Measurements from ENCODE around the gene TMEM97. TPM values are rescaled to one million over a fixed set of nuclear protein-coding genes. Genes with fewer than 3 reads are reported as not detected.

TMEM97 gene
- total and polyA plus RNA-seq, 2 experiments from 2014 or later = 15.9 to 16.3 TPM

GRCh38 chr17:28326114-28326513 is 7.1 kb downstream of the TMEM97 start:
- Histone ChIP-seq H3K9me2 (ENCODE audit: insufficient read depth) (no peaks in the 10 kb centered on the region), H4K20me1 (ENCODE audit: insufficient read depth) (no peaks in the 10 kb centered on the region), H3K4me2 (ENCODE audit: unreplicated experiment) (no peak overlapping the region), H2AFZ (no peak overlapping the region), H3K27me3 (replicated peaks; ENCODE audit: insufficient read depth) (no peaks in the 10 kb centered on the region), H3K4me1 (ENCODE audit: insufficient read depth) (no peaks in the 10 kb centered on the region), H3K79me2 (ENCODE audit: insufficient read depth) (peaks cover 16% of the 10 kb centered on the region), H3K9me3 (ENCODE audit: low read depth) (no peaks in the 10 kb centered on the region), H3K9ac (no peak overlapping the region), H3K27ac (no peak overlapping the region), H3F3A (ENCODE audit: insufficient read depth) (peaks cover 14% of the 10 kb centered on the region; the same call in 1 of the 2 replicates), H3K4me3 (no peak overlapping the region), H3K36me3 (ENCODE audit: low read depth) (peaks cover 11% of the 10 kb centered on the region; the same call in 1 of the 2 replicates)
- in situ Hi-C loops (cut with MboI) = no loop called here
- WGBS, 2 experiments (ENCODE audit: low coverage in 1 of 2, low lambda C conversion rate in 2 of 2, missing lambda C conversion rate in 2 of 2) = 97 to 98% methylated on average over 7 of the region's 7 CpGs
- no peak for DNase-seq
- TF ChIP-seq EZH2phosphoT487 (IDR thresholded peaks at IDR 0.05; ENCODE audit: insufficient read depth, low read depth) = no peak
- no peak for TF ChIP-seq EZH2 (IDR thresholded peaks at IDR 0.05; ENCODE audit: insufficient read depth, poor library complexity, severe bottlenecking)

GRCh38 chr17:28327031-28327607 is 8.1 kb downstream of the TMEM97 start:
- Histone ChIP-seq H3K4me2 (ENCODE audit: unreplicated experiment) (no peak overlapping the region), H3K9ac (no peak overlapping the region), H2AFZ (no peak overlapping the region), H3K9me2 (ENCODE audit: insufficient read depth) (no peaks in the 10 kb centered on the region), H3K27me3 (replicated peaks; ENCODE audit: insufficient read depth) (no peaks in the 10 kb centered on the region), H3K79me2 (ENCODE audit: insufficient read depth) (peaks cover 26% of the 10 kb centered on the region), H3K9me3 (ENCODE audit: low read depth) (no peaks in the 10 kb centered on the region), H3K4me3 (no peak overlapping the region), H3K4me1 (ENCODE audit: insufficient read depth) (no peaks in the 10 kb centered on the region), H4K20me1 (ENCODE audit: insufficient read depth) (no peaks in the 10 kb centered on the region), H3K36me3 (ENCODE audit: low read depth) (peaks cover 11% of the 10 kb centered on the region; the same call in 1 of the 2 replicates), H3K27ac (no peak overlapping the region), H3F3A (ENCODE audit: insufficient read depth) (peaks cover 14% of the 10 kb centered on the region; the same call in 1 of the 2 replicates)
- no peak for TF ChIP-seq EZH2phosphoT487 (IDR thresholded peaks at IDR 0.05; ENCODE audit: insufficient read depth, low read depth)
- no peak for TF ChIP-seq EZH2 (IDR thresholded peaks at IDR 0.05; ENCODE audit: insufficient read depth, poor library complexity, severe bottlenecking)
- peak; percentile 24 for DNase-seq
- in situ Hi-C loops (cut with MboI) = no loop called here
- 85 to 94% methylated on average over 9 of the region's 9 CpGs for WGBS, 2 experiments (ENCODE audit: low coverage in 1 of 2, low lambda C conversion rate in 2 of 2, missing lambda C conversion rate in 2 of 2)

DNA sequence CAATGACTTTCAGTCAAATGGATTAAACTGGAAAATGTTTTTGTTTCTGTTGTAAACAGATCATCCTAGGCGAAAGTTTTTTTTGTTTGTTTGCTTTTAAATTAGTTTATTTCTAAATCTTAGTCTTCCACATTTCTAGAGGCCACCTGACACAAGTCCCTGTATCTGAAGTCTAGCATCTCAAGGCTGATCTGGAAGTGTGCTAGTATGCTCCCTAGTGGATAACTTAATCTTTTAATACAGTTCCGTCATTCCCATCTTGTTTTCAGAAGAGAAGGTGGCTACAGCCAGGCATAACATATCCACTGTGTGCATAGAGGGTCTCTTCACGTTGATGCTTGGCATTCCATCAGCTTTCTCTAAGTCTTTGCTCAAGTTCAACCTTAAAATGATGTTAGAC is 8.7 kb downstream of the TMEM97 start:
- TF ChIP-seq EZH2 (IDR thresholded peaks at IDR 0.05; ENCODE audit: insufficient read depth, poor library complexity, severe bottlenecking) = no peak
- TF ChIP-seq EZH2phosphoT487 (IDR thresholded peaks at IDR 0.05; ENCODE audit: insufficient read depth, low read depth) = no peak

DNA sequence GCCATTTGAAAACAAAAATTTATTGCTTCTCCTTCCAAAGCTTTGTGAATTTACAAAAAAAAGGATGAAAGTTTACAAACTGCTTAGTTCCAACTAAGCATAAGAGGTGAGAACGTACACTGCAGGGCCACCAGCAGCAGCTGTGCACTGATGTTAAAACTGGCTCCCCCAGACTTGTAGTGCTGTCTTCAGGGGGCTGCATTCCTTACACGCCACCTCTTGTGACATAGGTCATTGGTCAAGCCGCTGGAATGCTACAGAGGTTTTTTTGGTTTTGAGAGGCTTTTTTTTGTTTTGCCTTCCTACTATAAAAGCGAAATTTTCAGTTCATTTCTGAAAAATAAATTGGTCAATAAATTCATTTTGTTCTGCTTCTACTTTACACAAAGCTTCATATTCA is 9.3 kb downstream of the TMEM97 start:
- peaks cover 8% of the 10 kb centered on the region for H3K4me1 ChIP-seq (ENCODE audit: insufficient read depth)
- 74 to 76% methylated on average over 4 of the region's 4 CpGs for whole genome bisulfite sequencing, 2 experiments (ENCODE audit: low coverage in 1 of 2, low lambda C conversion rate in 2 of 2, missing lambda C conversion rate in 2 of 2)
- H3K9me3 ChIP-seq (ENCODE audit: low read depth) = no peaks in the 10 kb centered on the region
- H3K27me3 ChIP-seq (replicated peaks; ENCODE audit: insufficient read depth) = no peaks in the 10 kb centered on the region
- no peak overlapping the region for H3K27ac ChIP-seq
- no peaks in the 10 kb centered on the region for H3K9me2 ChIP-seq (ENCODE audit: insufficient read depth)
- in situ Hi-C loops (cut with MboI) = no loop called here
- peaks cover 11% of the 10 kb centered on the region; the same call in 1 of the 2 replicates for H3K36me3 ChIP-seq (ENCODE audit: low read depth)
- peaks cover 14% of the 10 kb centered on the region; the same call in 1 of the 2 replicates for H3F3A ChIP-seq (ENCODE audit: insufficient read depth)
- no peaks in the 10 kb centered on the region for H4K20me1 ChIP-seq (ENCODE audit: insufficient read depth)
- H3K9ac ChIP-seq = no peak overlapping the region
- TF ChIP-seq EZH2phosphoT487 (IDR thresholded peaks at IDR 0.05; ENCODE audit: insufficient read depth, low read depth) (no peak), EZH2 (IDR thresholded peaks at IDR 0.05; ENCODE audit: insufficient read depth, poor library complexity, severe bottlenecking) (no peak)
- H3K4me2 ChIP-seq (ENCODE audit: unreplicated experiment) = no peak overlapping the region
- DNase-seq = no peak
- H3K4me3 ChIP-seq = no peak overlapping the region
- peaks cover 38% of the 10 kb centered on the region for H3K79me2 ChIP-seq (ENCODE audit: insufficient read depth)
- no peak overlapping the region for H2AFZ ChIP-seq

More for the DNA sequence above, 8.7 kb downstream of the TMEM97 start:
- H3K4me2 ChIP-seq (ENCODE audit: unreplicated experiment) = no peak overlapping the region
- no peak overlapping the region for H3K27ac ChIP-seq
- H3K9me2 ChIP-seq (ENCODE audit: insufficient read depth) = no peaks in the 10 kb centered on the region
- H4K20me1 ChIP-seq (ENCODE audit: insufficient read depth) = no peaks in the 10 kb centered on the region
- 0 out of 2 replicates have a peak, but pooled peaks cover 4% of the 10 kb centered on the region for H3K4me1 ChIP-seq (ENCODE audit: insufficient read depth)
- in situ Hi-C loops (cut with MboI) = no loop called here
- H2AFZ ChIP-seq = no peak overlapping the region
- 67 to 75% methylated on average over 3 of the region's 3 CpGs for WGBS, 2 experiments (ENCODE audit: low coverage in 1 of 2, low lambda C conversion rate in 2 of 2, missing lambda C conversion rate in 2 of 2)
- H3K4me3 ChIP-seq = no peak overlapping the region
- H3K9me3 ChIP-seq (ENCODE audit: low read depth) = no peaks in the 10 kb centered on the region
- H3K27me3 ChIP-seq (replicated peaks; ENCODE audit: insufficient read depth) = no peaks in the 10 kb centered on the region
- H3K79me2 ChIP-seq (ENCODE audit: insufficient read depth) = peaks cover 32% of the 10 kb centered on the region
- DNase-seq = peak; percentile 34
- H3K9ac ChIP-seq = no peak overlapping the region
- H3K36me3 ChIP-seq (ENCODE audit: low read depth) = peaks cover 11% of the 10 kb centered on the region; the same call in 1 of the 2 replicates
- peaks cover 14% of the 10 kb centered on the region; the same call in 1 of the 2 replicates for H3F3A ChIP-seq (ENCODE audit: insufficient read depth)

Data from GM23248 (cell line).